ENCODE measurements around the gene NINL.

DNA sequence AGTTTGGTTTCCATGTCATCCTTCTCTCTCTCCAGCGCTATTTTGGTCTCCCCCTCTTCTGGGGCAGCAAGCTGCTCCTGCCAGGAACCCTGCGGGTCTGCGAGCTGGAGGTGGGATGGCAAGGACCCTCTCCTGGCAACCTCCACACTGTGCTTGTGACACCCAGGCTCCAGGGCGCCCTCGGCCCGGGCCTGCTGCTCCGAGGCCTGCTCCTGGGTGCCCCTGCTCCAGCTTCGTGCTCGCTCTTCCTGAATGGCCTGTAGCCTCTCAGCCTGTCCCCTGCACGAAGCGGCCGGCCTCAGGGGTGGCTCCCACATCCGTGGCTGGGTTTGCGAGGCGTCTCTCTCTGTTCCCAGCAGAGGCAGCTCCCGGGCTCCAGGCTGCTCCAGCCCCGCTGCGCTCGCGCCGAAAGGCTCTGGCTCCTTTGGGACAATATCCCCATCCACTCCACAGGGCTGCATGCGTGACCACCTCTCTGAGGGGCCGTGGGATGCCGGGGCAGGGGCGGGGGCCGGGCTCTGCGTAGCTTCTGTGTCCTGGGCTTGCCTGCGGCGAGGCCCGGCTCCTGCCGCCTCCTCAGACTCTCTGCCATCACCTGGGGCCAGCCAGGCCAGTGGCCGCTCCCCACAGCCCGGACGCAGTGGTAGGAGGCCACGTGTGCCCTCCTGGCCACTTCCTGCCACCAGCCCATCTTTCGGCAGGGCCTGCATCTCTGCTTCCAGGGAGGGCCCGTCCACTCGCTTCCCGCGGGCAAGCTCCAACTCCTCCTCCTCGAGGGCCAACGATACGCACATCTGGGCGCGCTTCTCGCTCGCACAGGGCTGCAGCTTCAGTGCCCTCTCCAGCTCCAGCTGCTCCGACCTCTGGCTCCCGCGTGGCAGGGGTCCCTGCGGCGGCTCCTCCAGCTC lies 109.0 kb downstream of the NINL start:
- TF ChIP-seq, protein P1, sequence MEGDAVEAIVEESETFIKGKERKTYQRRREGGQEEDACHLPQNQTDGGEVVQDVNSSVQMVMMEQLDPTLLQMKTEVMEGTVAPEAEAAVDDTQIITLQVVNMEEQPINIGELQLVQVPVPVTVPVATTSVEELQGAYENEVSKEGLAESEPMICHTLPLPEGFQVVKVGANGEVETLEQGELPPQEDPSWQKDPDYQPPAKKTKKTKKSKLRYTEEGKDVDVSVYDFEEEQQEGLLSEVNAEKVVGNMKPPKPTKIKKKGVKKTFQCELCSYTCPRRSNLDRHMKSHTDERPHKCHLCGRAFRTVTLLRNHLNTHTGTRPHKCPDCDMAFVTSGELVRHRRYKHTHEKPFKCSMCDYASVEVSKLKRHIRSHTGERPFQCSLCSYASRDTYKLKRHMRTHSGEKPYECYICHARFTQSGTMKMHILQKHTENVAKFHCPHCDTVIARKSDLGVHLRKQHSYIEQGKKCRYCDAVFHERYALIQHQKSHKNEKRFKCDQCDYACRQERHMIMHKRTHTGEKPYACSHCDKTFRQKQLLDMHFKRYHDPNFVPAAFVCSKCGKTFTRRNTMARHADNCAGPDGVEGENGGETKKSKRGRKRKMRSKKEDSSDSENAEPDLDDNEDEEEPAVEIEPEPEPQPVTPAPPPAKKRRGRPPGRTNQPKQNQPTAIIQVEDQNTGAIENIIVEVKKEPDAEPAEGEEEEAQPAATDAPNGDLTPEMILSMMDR (optimal IDR thresholded peaks at IDR 0.05 in 1 of 3, IDR thresholded peaks at IDR 0.05 in 1 of 3, conservative IDR thresholded peaks at IDR 0.05 in 1 of 3; ENCODE audit: extremely low read depth in 1 of 3, insufficient read depth in 2 of 3, low read length in 3 of 3), result no peak
- TF ChIP-seq EZH2 (IDR thresholded peaks at IDR 0.05; ENCODE audit: low read length), result no peak
